ENCODE data around the gene RBAK.
"Not testable (repeated sequence)": the region's sequence is repeated elsewhere in the genome, so short reads cannot be mapped to it uniquely, and the experiment has no call there.

The RBAK gene

GRCh38 chr7:5082806-5083205 lies 37.1 kb downstream of the RBAK start:
- no peak overlapping the region for H3K27ac Mint-ChIP-seq
- peaks cover 6% of the 10 kb centered on the region for H3K4me1 Mint-ChIP-seq
- ATAC-seq: no peak
- no peaks in the 10 kb centered on the region for H3K36me3 Mint-ChIP-seq
- no peaks in the 10 kb centered on the region for H3K9me3 Mint-ChIP-seq
- H3K4me3 Mint-ChIP-seq: no peak overlapping the region
- peaks cover 48% of the 10 kb centered on the region for H3K27me3 Mint-ChIP-seq

GRCh38 chr7:5083311-5083711 lies 37.7 kb downstream of the RBAK start:
- no peak for ATAC-seq
- Mint-ChIP-seq H3K27me3 (peaks cover 43% of the 10 kb centered on the region), H3K27ac (no peak overlapping the region), H3K4me1 (peaks cover 6% of the 10 kb centered on the region), H3K9me3 (no peaks in the 10 kb centered on the region), H3K36me3 (no peaks in the 10 kb centered on the region), H3K4me3 (no peak overlapping the region)

GRCh38 chr7:5086256-5086655 lies 40.6 kb downstream of the RBAK start:
- no peak for ATAC-seq
- Mint-ChIP-seq H3K27ac (no peak overlapping the region), H3K27me3 (peaks cover 30% of the 10 kb centered on the region), H3K9me3 (no peaks in the 10 kb centered on the region), H3K4me3 (no peak overlapping the region), H3K36me3 (no peaks in the 10 kb centered on the region), H3K4me1 (peaks cover 6% of the 10 kb centered on the region)

GRCh38 chr7:5088228-5088833 lies 42.7 kb downstream of the RBAK start:
- H3K4me1 Mint-ChIP-seq, H3K27ac Mint-ChIP-seq, ATAC-seq, H3K36me3 Mint-ChIP-seq, H3K9me3 Mint-ChIP-seq, H3K4me3 Mint-ChIP-seq: not testable (repeated sequence)
- peaks cover 30% of the 10 kb centered on the region for H3K27me3 Mint-ChIP-seq

- Mint-ChIP-seq H3K27ac (no peak overlapping the region), H3K4me1 (peaks cover 6% of the 10 kb centered on the region), H3K9me3 (peaks cover 2% of the 10 kb centered on the region), H3K36me3 (no peaks in the 10 kb centered on the region), H3K4me3 (no peak overlapping the region), H3K27me3 (peaks cover 27% of the 10 kb centered on the region)
- ATAC-seq: no peak
Observed at GRCh38 chr7:5088906-5089305, 43.2 kb downstream of the RBAK start.

- Mint-ChIP-seq H3K27ac (no peak overlapping the region), H3K4me3 (no peak overlapping the region), H3K4me1 (no peaks in the 10 kb centered on the region), H3K9me3 (peaks cover 12% of the 10 kb centered on the region), H3K27me3 (no peaks in the 10 kb centered on the region), H3K36me3 (peaks cover 6% of the 10 kb centered on the region)
- no peak for ATAC-seq
Observed at GRCh38 chr7:5093948-5094347, 48.3 kb downstream of the RBAK start.

GRCh38 chr7:5094641-5095040 lies 49.0 kb downstream of the RBAK start:
- H3K4me3 Mint-ChIP-seq: no peak overlapping the region
- no peaks in the 10 kb centered on the region for H3K4me1 Mint-ChIP-seq

GRCh38 chr7:5116359-5116758 lies 70.7 kb downstream of the RBAK start:
- Mint-ChIP-seq H3K27me3 (peaks cover 52% of the 10 kb centered on the region), H3K4me3 (no peak overlapping the region), H3K27ac (no peak overlapping the region), H3K36me3 (no peaks in the 10 kb centered on the region), H3K4me1 (no peaks in the 10 kb centered on the region), H3K9me3 (no peaks in the 10 kb centered on the region)
- ATAC-seq: peak; percentile 39

More at GRCh38 chr7:5094641-5095040, 49.0 kb downstream of the RBAK start:
- H3K36me3 Mint-ChIP-seq: peaks cover 6% of the 10 kb centered on the region
- no peak overlapping the region for H3K27ac Mint-ChIP-seq
- ATAC-seq: no peak
- H3K9me3 Mint-ChIP-seq: peaks cover 15% of the 10 kb centered on the region
- H3K27me3 Mint-ChIP-seq: no peaks in the 10 kb centered on the region

- no peaks in the 10 kb centered on the region for H3K9me3 Mint-ChIP-seq
- no peaks in the 10 kb centered on the region for H3K4me1 Mint-ChIP-seq
- ATAC-seq: no peak
- peaks cover 51% of the 10 kb centered on the region for H3K27me3 Mint-ChIP-seq
- H3K27ac Mint-ChIP-seq: no peak overlapping the region
- H3K4me3 Mint-ChIP-seq: no peak overlapping the region
- H3K36me3 Mint-ChIP-seq: no peaks in the 10 kb centered on the region
Observed at GRCh38 chr7:5117095-5117970, 71.7 kb downstream of the RBAK start.
